Activated naive CD8-positive, alpha-beta T cell treated with anti-CD3 and anti-CD28 coated beads, Interleukin-2, amount 50 U/mL, for 24 hours (primary cell): ENCODE measurements around the gene TGFBR1.

ENCODE experiments used
- ATAC-seq: fragments of 150-1000 bp; cut with Tn5 transposase; one replicate; pipeline ENCODE4 v1.10.0; 2021
- DNase-seq: peaks from one replicate; pipeline ENCODE4 v3.0.0; 2021
- H3K27ac Mint-ChIP-seq: one replicate; pipeline ENCODE4 v1.8.0; 2021; ENCODE audit warnings: mild to moderate bottlenecking, mixed read lengths
- H3K27me3 Mint-ChIP-seq: one replicate; pipeline ENCODE4 v1.8.0; 2021; ENCODE audit warnings: mixed read lengths
- H3K36me3 Mint-ChIP-seq: one replicate; pipeline ENCODE4 v1.8.0; 2021; ENCODE audit warnings: low read depth, mixed read lengths
- H3K4me1 Mint-ChIP-seq: one replicate; pipeline ENCODE4 v1.8.0; 2021; ENCODE audit warnings: mixed read lengths
- H3K4me3 Mint-ChIP-seq: one replicate; pipeline ENCODE4 v1.8.0; 2021; ENCODE audit warnings: mild to moderate bottlenecking, moderate library complexity, mixed read lengths
- H3K9me3 Mint-ChIP-seq: one replicate; pipeline ENCODE4 v1.8.0; 2021; ENCODE audit warnings: mixed read lengths

Gene TGFBR1

DNA sequence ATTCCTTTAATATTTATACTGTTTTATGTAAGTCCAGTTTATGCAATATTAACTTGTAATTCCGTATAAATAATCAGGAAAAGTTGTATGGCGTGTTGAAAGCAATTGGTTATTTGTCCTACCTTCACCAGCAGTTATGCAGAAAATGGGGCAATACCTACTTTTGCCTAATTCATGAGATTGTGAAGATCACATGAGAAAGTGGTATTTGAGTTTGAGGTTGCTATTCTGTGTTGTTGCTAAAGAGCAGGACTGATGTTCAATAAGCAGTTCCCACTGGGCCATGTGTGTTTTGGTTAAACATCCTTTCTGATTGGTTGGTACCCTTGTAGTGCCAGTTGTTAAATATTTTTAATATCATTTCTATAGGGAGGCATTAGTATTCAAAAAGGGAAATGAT, 3.2 kb downstream of the TGFBR1 start:
- DNase-seq (no peak), ATAC-seq (no peak)
- H3K4me1 Mint-ChIP-seq: peaks cover 80% of the 10 kb centered on the region
- peaks cover 4% of the 10 kb centered on the region for H3K36me3 Mint-ChIP-seq
- no peak overlapping the region for H3K4me3 Mint-ChIP-seq
- no peak overlapping the region for H3K27ac Mint-ChIP-seq
- H3K9me3 Mint-ChIP-seq: no peaks in the 10 kb centered on the region
- no peaks in the 10 kb centered on the region for H3K27me3 Mint-ChIP-seq

DNA sequence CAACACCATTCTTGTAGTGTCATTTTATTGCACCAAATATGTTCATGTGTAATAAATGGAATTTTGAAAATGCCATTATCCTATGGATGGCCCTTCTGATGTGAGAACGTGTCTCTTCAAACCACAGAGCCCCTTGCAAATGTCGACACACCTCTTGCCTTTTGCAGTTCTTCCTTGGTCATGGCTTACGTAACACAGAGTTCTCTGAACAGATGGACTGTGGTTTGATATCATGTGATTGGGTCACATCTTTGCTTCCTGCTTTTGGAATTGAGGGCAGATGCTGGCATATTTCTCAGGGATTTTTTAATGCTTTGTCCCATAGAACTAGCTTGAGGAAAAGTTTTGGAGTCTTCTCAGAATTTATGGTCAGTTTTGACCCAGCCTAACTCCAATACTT, 4.6 kb downstream of the TGFBR1 start:
- H3K4me1 Mint-ChIP-seq: peaks cover 81% of the 10 kb centered on the region
- ATAC-seq (no peak), DNase-seq (no peak)
- H3K27ac Mint-ChIP-seq: peak overlapping the region; percentile 29
- H3K4me3 Mint-ChIP-seq: no peak overlapping the region
- peaks cover 4% of the 10 kb centered on the region for H3K36me3 Mint-ChIP-seq
- no peaks in the 10 kb centered on the region for H3K27me3 Mint-ChIP-seq
- H3K9me3 Mint-ChIP-seq: no peaks in the 10 kb centered on the region

GRCh38 chr9:99112750-99113413, 8.0 kb downstream of the TGFBR1 start:
- Mint-ChIP-seq H3K4me1 (peaks cover 87% of the 10 kb centered on the region), H3K36me3 (peaks cover 4% of the 10 kb centered on the region), H3K9me3 (no peaks in the 10 kb centered on the region), H3K4me3 (peak overlapping the region; percentile 40), H3K27me3 (no peaks in the 10 kb centered on the region), H3K27ac (no peak overlapping the region)
- ATAC-seq (peak; percentile 85), DNase-seq (no peak)

GRCh38 chr9:99113414-99114048, 8.6 kb downstream of the TGFBR1 start:
- Mint-ChIP-seq H3K4me1 (peaks cover 86% of the 10 kb centered on the region), H3K4me3 (peak overlapping the region; percentile 40), H3K9me3 (no peaks in the 10 kb centered on the region), H3K27ac (no peak overlapping the region), H3K27me3 (no peaks in the 10 kb centered on the region), H3K36me3 (peaks cover 4% of the 10 kb centered on the region)
- ATAC-seq: no peak
- no peak for DNase-seq

DNA sequence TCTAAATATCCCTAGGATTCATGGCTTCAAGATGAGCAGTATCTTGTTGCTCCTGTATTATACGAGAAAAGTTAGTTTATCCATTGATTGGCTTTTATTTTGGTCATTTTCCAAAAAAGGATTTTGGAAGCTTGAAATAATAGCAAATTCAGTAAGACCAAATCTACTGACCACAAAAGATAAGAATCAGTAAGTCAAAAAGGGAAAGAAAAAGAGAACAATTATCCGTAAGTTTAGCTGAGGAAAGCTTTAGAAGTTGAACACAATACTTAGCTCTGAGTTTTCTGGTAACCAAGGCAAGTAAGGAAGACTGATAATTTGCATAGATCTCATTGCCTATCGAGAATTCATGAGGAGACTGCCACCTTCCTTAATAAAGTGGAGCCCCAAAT, 9.1 kb downstream of the TGFBR1 start:
- Mint-ChIP-seq H3K9me3 (no peaks in the 10 kb centered on the region), H3K36me3 (peaks cover 3% of the 10 kb centered on the region), H3K4me1 (peaks cover 86% of the 10 kb centered on the region), H3K27ac (no peak overlapping the region), H3K27me3 (no peaks in the 10 kb centered on the region), H3K4me3 (no peak overlapping the region)
- ATAC-seq (no peak), DNase-seq (no peak)

DNA sequence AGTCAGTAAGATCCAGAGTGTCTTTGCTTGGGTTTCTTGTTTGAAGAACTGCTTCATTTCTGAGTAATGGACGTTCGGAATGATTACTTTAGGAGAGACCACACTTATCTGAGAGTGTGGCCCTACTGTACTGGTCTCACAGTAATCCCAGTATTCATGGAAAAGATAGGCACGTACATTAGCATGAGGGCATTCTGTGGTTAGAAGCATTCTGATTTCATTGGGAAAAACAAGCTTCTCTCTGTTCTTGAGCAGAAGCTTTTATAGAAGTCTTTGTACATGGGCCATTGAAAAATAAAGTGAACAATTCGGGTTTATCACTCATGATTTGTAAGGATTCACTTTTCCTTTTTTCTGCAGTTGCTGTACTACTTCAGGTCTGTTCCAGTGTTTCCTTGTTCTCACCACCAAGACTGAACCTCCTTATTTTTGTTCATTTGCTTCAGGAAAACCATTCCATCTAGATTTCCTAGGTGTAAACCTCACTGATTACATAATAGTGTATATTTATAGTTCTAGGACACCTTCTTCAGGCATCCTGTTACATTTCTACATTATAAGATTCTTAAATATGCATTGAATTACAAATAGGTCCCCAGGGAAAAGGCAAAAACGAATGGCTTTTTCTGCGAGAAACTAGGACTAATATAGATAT, 10.1 kb downstream of the TGFBR1 start:
- Mint-ChIP-seq H3K9me3 (no peaks in the 10 kb centered on the region), H3K4me1 (peaks cover 86% of the 10 kb centered on the region), H3K4me3 (no peak overlapping the region), H3K27me3 (no peaks in the 10 kb centered on the region), H3K27ac (no peak overlapping the region), H3K36me3 (no peaks in the 10 kb centered on the region)
- ATAC-seq (no peak), DNase-seq (no peak)

GRCh38 chr9:99116003-99116411, 11.1 kb downstream of the TGFBR1 start:
- H3K36me3 Mint-ChIP-seq: no peaks in the 10 kb centered on the region
- no peak overlapping the region for H3K4me3 Mint-ChIP-seq
- DNase-seq (no peak), ATAC-seq (no peak)
- H3K9me3 Mint-ChIP-seq: no peaks in the 10 kb centered on the region
- no peak overlapping the region for H3K27ac Mint-ChIP-seq
- H3K4me1 Mint-ChIP-seq: peaks cover 86% of the 10 kb centered on the region
- H3K27me3 Mint-ChIP-seq: no peaks in the 10 kb centered on the region

GRCh38 chr9:99118782-99119466, 14.0 kb downstream of the TGFBR1 start:
- H3K27me3 Mint-ChIP-seq: no peaks in the 10 kb centered on the region
- DNase-seq: peak; percentile 42
- H3K27ac Mint-ChIP-seq: peak overlapping the region; percentile 84
- no peaks in the 10 kb centered on the region for H3K36me3 Mint-ChIP-seq
- ATAC-seq: peak; percentile 99
- peak overlapping the region; percentile 72 for H3K4me3 Mint-ChIP-seq
- H3K4me1 Mint-ChIP-seq: peaks cover 88% of the 10 kb centered on the region
- no peaks in the 10 kb centered on the region for H3K9me3 Mint-ChIP-seq

DNA sequence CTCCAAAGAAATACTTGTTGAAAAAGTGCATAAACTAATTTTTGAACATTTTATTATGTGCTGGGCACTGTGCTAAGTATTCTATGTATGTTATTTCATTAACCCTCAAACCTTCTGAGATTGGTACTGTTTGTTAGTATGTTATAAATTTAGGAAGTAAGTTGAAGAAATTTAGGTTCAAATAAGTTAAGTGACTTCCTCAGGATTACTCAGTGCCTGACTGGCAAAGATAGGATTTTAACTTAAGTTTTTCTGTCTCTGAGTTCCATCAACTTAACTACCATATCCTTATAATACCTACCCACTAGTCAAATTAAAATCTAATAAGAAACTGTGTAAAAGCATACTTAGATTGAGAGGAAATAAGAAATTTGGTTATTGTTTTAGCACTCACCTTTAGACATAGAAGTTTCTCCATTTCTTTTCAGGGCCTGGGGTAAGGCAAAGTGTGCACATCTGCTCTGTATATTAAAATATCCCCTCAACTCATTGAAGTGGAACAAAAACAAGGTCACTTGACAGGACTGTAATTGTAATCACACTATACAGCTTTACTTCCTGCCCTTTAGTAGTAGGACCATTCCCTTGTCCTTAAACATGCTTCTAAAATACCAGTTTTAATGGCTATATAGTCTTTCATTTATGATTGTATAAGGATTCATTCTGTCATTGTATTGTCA, 15.2 kb downstream of the TGFBR1 start:
- no peak overlapping the region for H3K27ac Mint-ChIP-seq
- H3K4me3 Mint-ChIP-seq: no peak overlapping the region
- H3K27me3 Mint-ChIP-seq: no peaks in the 10 kb centered on the region
- ATAC-seq (no peak), DNase-seq (no peak)
- H3K9me3 Mint-ChIP-seq: peaks cover 4% of the 10 kb centered on the region
- no peaks in the 10 kb centered on the region for H3K36me3 Mint-ChIP-seq
- H3K4me1 Mint-ChIP-seq: peaks cover 86% of the 10 kb centered on the region

- DNase-seq: no peak
- Mint-ChIP-seq H3K27ac (no peak overlapping the region), H3K4me1 (peaks cover 85% of the 10 kb centered on the region), H3K9me3 (peaks cover 14% of the 10 kb centered on the region), H3K27me3 (no peaks in the 10 kb centered on the region), H3K4me3 (no peak overlapping the region), H3K36me3 (peaks cover 5% of the 10 kb centered on the region)
- no peak for ATAC-seq
These were observed 16.7 kb downstream of the TGFBR1 start for GRCh38 chr9:99121604-99122003.

DNA sequence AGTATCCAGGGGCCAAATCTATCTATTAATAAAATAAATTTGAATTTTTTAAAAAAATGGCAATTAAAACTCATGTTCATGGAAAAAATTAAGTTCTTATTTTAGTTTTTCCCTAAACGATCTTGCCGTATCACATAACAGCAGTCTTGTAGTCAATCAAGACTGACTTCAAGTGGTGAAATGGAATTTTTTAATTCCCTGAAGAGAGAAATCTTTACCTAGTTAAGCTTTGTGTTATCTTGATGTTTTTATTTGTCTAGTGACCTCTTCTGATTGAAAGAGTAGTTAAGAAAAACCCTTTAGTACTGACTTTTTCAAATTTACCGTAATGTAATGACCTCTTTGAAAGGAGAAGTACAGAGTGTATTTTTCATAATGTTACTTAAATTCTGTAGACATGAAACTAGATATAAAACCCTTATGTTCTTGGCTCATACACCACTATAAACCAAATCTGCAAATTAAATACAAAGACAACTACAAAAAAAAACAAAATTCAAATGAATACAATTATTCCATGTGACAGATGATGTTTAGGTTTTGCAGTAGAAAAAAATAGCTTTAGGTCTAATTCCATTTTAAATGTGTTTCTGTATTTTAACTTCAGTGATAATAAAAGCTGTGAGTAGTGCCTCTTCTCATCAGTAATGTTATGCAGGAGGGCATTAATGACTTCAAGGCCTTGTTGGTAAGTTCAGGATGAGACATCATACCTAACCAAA, 19.8 kb downstream of the TGFBR1 start:
- Mint-ChIP-seq H3K36me3 (peaks cover 9% of the 10 kb centered on the region), H3K4me1 (peaks cover 91% of the 10 kb centered on the region), H3K27ac (peak overlapping the region; percentile 15), H3K9me3 (peaks cover 14% of the 10 kb centered on the region), H3K4me3 (no peak overlapping the region), H3K27me3 (no peaks in the 10 kb centered on the region)
- no peak for DNase-seq
- no peak for ATAC-seq

DNA sequence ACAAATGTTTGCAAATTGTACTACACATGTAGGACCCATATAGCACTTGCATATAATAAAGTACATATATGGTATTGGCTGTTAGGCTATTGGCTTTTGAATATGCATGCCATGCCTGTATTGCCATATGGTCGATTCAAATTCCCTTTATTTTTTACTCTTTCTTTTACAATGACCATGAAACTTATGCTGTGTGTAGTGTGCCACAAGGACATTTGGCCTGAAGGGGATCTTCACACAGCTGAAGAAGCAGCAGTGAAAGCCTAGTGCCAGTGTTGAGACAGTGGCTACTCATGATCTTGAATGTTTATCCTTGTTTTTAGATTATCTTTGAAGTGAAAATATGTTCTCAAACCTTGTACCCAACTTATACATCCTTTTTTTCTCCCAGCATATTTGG, 20.5 kb downstream of the TGFBR1 start:
- H3K36me3 Mint-ChIP-seq: peaks cover 9% of the 10 kb centered on the region
- H3K4me1 Mint-ChIP-seq: peaks cover 90% of the 10 kb centered on the region
- no peak for DNase-seq
- H3K27me3 Mint-ChIP-seq: no peaks in the 10 kb centered on the region
- H3K27ac Mint-ChIP-seq: no peak overlapping the region
- no peak for ATAC-seq
- peaks cover 14% of the 10 kb centered on the region for H3K9me3 Mint-ChIP-seq
- H3K4me3 Mint-ChIP-seq: no peak overlapping the region

DNA sequence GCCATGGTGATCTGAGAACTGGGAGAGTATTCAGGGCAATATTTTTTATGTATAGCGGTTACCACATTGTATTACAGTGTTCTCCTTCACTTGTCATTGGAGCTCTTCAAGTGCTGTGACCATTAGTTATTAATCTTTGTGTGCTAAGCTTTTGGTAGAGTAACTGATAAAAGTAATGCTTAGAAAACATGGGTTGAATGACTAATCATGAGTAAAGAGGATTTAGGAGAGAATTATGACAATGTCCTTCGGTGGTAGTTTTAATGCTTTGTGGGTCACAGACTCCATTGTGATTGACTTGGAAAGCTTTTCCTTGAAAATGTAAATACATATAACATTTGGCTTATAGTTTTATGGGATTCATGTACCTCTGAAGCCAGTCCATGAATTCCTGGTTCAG, 21.4 kb downstream of the TGFBR1 start:
- Mint-ChIP-seq H3K27me3 (no peaks in the 10 kb centered on the region), H3K9me3 (peaks cover 14% of the 10 kb centered on the region), H3K36me3 (peaks cover 13% of the 10 kb centered on the region), H3K4me3 (no peak overlapping the region), H3K4me1 (peaks cover 86% of the 10 kb centered on the region), H3K27ac (no peak overlapping the region)
- DNase-seq (no peak), ATAC-seq (no peak)
